ENCODE data around the gene KLK2. TPM values are rescaled to one million over a fixed set of nuclear protein-coding genes. Genes with fewer than 3 reads are reported as not detected.
"Not testable (repeated sequence)": the region's sequence is repeated elsewhere in the genome, so short reads cannot be mapped to it uniquely, and the experiment has no call there.

KLK2 gene
- total RNA-seq, 1 donor from 2014 or later, result not detected

- H3K27ac Mint-ChIP-seq, result no peak overlapping the region
- H3K9me3 Mint-ChIP-seq (ENCODE audit: low read depth), result no peaks in the 10 kb centered on the region
- H3K36me3 Mint-ChIP-seq (ENCODE audit: insufficient read depth), result no peaks in the 10 kb centered on the region
- peaks cover 65% of the 10 kb centered on the region for H3K27me3 Mint-ChIP-seq
- H3K4me3 Mint-ChIP-seq (ENCODE audit: low read depth), result no peak overlapping the region
- no peak for TF ChIP-seq CTCF (IDR thresholded peaks at IDR 0.05; ENCODE audit: unreplicated experiment)
- no peak for DNase-seq (ENCODE audit: low spot score, unreplicated experiment)
- no peaks in the 10 kb centered on the region for H3K4me1 Mint-ChIP-seq (ENCODE audit: low read depth)
Measured at GRCh38 chr19:50894478-50895356, 21.5 kb downstream of the KLK2 start.

GRCh38 chr19:50896089-50896590, 22.9 kb downstream of the KLK2 start:
- not testable (repeated sequence) for H3K9me3 Mint-ChIP-seq (ENCODE audit: low read depth); H3K36me3 Mint-ChIP-seq (ENCODE audit: insufficient read depth); H3K4me3 Mint-ChIP-seq (ENCODE audit: low read depth); H3K4me1 Mint-ChIP-seq (ENCODE audit: low read depth); H3K27ac Mint-ChIP-seq; DNase-seq (ENCODE audit: low spot score, unreplicated experiment)
- peaks cover 62% of the 10 kb centered on the region for H3K27me3 Mint-ChIP-seq

GRCh38 chr19:50896591-50897190, 23.5 kb downstream of the KLK2 start:
- DNase-seq (ENCODE audit: low spot score, unreplicated experiment), result no peak
- H3K27me3 Mint-ChIP-seq, result peaks cover 57% of the 10 kb centered on the region
- no peaks in the 10 kb centered on the region for H3K9me3 Mint-ChIP-seq (ENCODE audit: low read depth)
- no peak overlapping the region for H3K4me3 Mint-ChIP-seq (ENCODE audit: low read depth)
- no peaks in the 10 kb centered on the region for H3K4me1 Mint-ChIP-seq (ENCODE audit: low read depth)
- no peak for TF ChIP-seq CTCF (IDR thresholded peaks at IDR 0.05; ENCODE audit: unreplicated experiment)
- no peaks in the 10 kb centered on the region for H3K36me3 Mint-ChIP-seq (ENCODE audit: insufficient read depth)
- no peak overlapping the region for H3K27ac Mint-ChIP-seq

GRCh38 chr19:50897191-50897607, 24.0 kb downstream of the KLK2 start:
- TF ChIP-seq CTCF (IDR thresholded peaks at IDR 0.05; ENCODE audit: unreplicated experiment), result no peak
- Mint-ChIP-seq H3K4me1 (ENCODE audit: low read depth) (no peaks in the 10 kb centered on the region), H3K27me3 (peaks cover 52% of the 10 kb centered on the region), H3K9me3 (ENCODE audit: low read depth) (no peaks in the 10 kb centered on the region), H3K27ac (no peak overlapping the region), H3K4me3 (ENCODE audit: low read depth) (no peak overlapping the region), H3K36me3 (ENCODE audit: insufficient read depth) (no peaks in the 10 kb centered on the region)
- DNase-seq (ENCODE audit: low spot score, unreplicated experiment), result no peak

- peaks cover 51% of the 10 kb centered on the region for H3K27me3 Mint-ChIP-seq
- H3K9me3 Mint-ChIP-seq (ENCODE audit: low read depth), result no peaks in the 10 kb centered on the region
Measured at GRCh38 chr19:50897612-50898011, 24.4 kb downstream of the KLK2 start.

More at GRCh38 chr19:50897612-50898011, 24.4 kb downstream of the KLK2 start:
- no peak for DNase-seq (ENCODE audit: low spot score, unreplicated experiment)
- Mint-ChIP-seq H3K4me3 (ENCODE audit: low read depth) (no peak overlapping the region), H3K27ac (no peak overlapping the region), H3K36me3 (ENCODE audit: insufficient read depth) (no peaks in the 10 kb centered on the region), H3K4me1 (ENCODE audit: low read depth) (no peaks in the 10 kb centered on the region)
- TF ChIP-seq CTCF (IDR thresholded peaks at IDR 0.05; ENCODE audit: unreplicated experiment), result no peak
